Panc1 (cell line): ENCODE results near the gene PHF10.

ENCODE experiments used
- CTCF ChIP-seq: fragments of 450-650 bp; IDR thresholded peaks from 2 replicates; pipeline ENCODE4 v1.5.1; 2017; ENCODE audit warnings: mild to moderate bottlenecking
- POLR2AphosphoS5 ChIP-seq: IDR thresholded peaks from 2 replicates; pipeline ENCODE4 v1.6.1; 2012; ENCODE audit warnings: mild to moderate bottlenecking, low read depth, low read length, moderate library complexity
- REST ChIP-seq, 2 experiments: IDR thresholded peaks; 2 replicates each; pipeline ENCODE4 v1.6.1; 2011 to 2012; ENCODE audit warnings: low read depth in 2 of 2, control low read depth in 1 of 2, low read length in 1 of 2, mild to moderate bottlenecking in 1 of 2, moderate library complexity in 1 of 2; ENCODE audit not compliant: insufficient read depth in 1 of 2
- SIN3A ChIP-seq: IDR thresholded peaks from 2 replicates; pipeline ENCODE4 v1.6.1; 2012; ENCODE audit warnings: low read depth, mild to moderate bottlenecking, low read length, moderate library complexity, borderline replicate concordance; ENCODE audit not compliant: insufficient read depth
- TCF7L2 ChIP-seq: IDR thresholded peaks from 2 replicates; pipeline ENCODE4 v1.6.1; 2011; ENCODE audit warnings: mild to moderate bottlenecking, low read depth, low read length, inconsistent platforms

GRCh38 chr6:169692516-169692915 is 31.8 kb downstream of the PHF10 start:
- TF ChIP-seq CTCF, result no peak
- no peak for TF ChIP-seq SIN3A
- no peak for TF ChIP-seq REST (IDR thresholded peaks at IDR 0.05; ENCODE audit: insufficient read depth in 1 of 2, low read depth in 2 of 2, low read length in 1 of 2)
- TF ChIP-seq POLR2AphosphoS5, result no peak
- TF ChIP-seq TCF7L2, result no peak
